ENCODE results near the gene GPR107. TPM values are rescaled to one million over a fixed set of nuclear protein-coding genes. Genes with fewer than 3 reads are reported as not detected.

The GPR107 gene
- total RNA-seq, 1 donor from 2014 or later = 20.4 TPM

DNA sequence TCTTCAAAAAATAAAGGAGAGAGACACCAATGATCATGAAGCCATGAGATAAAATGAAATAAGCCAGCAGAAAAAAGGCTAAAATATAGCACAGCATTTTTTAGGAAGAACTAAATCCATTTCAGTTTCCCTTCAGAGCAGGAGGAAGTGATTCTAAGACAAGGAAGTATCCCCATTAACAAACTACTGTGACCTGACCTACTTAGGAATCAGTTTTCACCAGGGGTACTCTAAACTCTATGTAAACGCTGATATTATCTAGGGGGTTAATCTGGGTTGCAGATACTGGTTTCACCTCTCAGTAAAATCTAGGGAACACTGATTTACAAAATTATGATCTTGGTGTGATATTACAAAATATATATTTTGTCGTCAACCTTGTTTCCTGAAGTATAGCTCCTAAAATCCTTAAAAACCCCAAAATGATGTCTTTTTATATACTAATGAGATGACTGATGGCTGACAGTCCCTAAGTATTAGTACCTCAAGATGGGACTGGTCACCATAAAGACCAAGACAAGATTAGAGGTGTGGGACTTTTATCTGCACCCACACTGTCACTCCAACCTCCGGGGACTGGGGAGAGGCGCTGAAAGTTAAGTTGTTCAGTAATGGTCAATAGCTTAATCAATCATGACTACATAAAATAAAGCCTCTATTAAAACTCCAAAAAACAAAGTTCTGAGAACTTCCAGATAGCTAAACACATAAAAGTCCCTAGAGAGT, 7.8 kb upstream of the GPR107 start:
- no peak for ATAC-seq (ENCODE audit: poor library complexity)
- DNase-seq = no peak
- intact Hi-C loops (cut with DNase I) = loop anchor here (10.0 kb wide), 1 partner anchor 81 kb away; no protein-coding TSS in a partner anchor

DNA sequence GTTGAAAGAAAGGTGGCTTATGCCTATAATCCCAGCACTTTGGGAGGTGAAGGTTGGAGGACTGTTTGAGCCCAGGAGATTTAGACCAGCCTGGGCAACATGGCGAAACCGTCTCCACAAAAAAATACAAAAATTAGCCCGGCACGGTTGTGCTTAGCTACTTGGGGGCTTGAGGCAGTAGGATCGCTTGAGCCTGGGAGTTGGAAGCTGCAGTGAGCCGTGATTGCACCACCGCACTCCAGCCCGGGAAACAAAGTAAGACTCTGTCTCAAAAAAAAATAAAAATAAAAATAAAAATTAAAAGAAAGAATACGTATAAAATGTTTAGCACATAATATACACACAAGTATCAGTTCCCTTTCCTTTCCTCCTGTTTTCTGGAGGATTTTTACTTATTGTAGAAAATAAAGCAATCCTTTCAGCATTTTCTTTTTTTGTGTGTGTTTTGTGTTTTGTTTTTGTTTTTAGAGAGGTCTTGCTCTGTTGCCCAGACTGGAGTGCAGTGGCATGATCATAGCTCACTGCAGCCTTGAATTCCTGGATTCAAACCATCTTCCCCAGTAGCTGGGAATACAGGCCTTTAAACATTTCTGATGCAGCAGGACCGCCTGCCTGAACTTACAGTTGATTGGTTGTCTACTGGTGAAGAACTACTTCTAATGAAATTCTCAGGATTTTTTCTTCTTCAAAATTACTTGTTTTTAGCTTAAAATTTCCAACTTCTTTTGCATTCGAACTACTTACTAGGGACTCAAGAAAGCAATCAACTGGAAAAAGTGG, 4.1 kb upstream of the GPR107 start:
- DNase-seq (no peak), ATAC-seq (ENCODE audit: poor library complexity) (no peak)
- intact Hi-C loops (cut with DNase I) = loop anchor here (10.0 kb wide), 2 partner anchors 85 to 925 kb away; no protein-coding TSS in a partner anchor

DNA sequence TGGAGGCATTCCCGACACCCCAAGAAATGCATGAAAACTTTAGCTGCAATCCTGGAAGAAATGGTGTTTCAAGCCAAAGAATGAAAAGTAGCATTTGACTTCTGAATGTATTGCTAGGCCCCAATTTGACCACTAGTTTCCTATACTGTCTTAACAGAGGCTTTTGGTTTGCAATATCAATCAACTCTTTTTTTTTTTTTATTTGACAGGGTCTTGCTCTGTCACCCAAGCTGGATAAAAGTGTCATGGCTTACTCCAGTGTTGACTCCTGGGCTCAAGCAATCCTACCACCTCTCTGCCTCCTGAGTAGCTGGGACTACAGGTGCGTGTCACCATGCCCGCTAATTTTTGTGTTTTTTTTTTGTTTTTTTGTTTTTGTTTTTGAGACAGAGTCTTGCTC, 3.2 kb upstream of the GPR107 start:
- ATAC-seq (ENCODE audit: poor library complexity) = no peak
- DNase-seq = no peak
- intact Hi-C loops (cut with DNase I) = loop anchor here (10.0 kb wide), 1 partner anchor 926 kb away; no protein-coding TSS in a partner anchor

DNA sequence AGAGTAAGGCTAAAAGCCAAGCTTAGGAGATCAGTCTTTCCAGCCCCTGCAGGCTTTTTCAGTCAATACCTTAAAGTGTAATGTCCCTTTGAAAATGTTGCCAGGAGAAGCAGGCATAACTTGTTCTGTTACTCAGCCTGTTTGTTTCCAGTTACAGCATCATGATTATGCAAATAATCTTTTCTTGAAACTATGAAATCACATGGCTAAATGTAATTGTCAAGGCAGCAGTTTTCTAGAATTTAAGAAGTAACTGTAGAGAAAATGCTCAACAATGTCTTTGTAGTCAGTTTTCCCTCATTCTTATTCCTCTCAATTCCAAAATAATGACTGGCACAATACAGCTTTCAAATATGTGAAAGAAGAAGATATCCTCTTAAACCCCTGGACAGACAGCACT, 1.9 kb upstream of the GPR107 start:
- ATAC-seq (ENCODE audit: poor library complexity) (no peak), DNase-seq (no peak)
- intact Hi-C loops (cut with DNase I) = loop anchor here (10.0 kb wide), 1 partner anchor 927 kb away; no protein-coding TSS in a partner anchor

DNA sequence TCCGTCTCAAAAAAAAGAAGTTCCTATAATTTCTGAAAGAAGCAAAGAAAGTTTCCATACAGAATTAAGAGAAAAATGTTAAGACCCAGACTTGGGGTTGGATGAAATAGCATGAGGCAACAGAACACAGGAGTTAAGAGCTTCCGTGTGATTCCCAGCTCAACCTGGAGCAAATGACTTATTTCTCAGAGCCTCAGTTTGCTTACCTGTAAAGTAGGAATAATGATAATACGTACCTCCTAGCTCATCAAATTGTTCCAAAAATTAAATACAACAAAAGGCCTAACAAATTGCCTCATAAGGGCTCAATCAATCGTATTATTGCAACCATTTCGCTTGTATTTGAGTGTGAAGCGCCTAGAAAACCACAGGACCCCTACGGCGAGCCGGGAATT, 600 bp upstream of the GPR107 start:
- intact Hi-C loops (cut with DNase I) = loop anchor here (10.0 kb wide), 1 partner anchor 928 kb away; no protein-coding TSS in a partner anchor
- DNase-seq (no peak), ATAC-seq (ENCODE audit: poor library complexity) (no peak)

DNA sequence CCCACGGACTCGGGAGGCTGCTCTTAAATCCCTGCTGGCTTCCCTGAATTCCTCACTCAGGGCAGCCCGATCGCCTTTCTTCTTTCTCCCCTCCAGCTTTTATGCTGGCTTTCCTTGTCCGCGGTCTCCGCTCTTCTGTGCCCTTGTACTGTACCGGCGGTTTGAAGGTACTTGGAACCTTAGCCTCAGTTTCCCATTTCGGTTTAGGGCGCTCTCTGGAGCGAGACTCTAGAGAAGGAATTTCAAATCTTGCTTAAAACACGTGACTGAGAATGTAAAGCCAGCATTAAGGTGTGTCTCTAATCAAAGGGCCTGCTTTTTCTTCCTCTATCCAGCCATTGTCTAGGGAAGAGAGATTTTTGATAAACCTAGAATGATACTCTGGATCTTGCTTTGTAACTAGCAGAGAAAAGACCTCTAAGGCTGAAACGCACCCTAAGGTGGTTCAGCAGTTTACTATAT, 650 bp downstream of the GPR107 start:
- DNase-seq (no peak), ATAC-seq (ENCODE audit: poor library complexity) (peak; percentile 16)
- intact Hi-C loops (cut with DNase I) = loop anchor here (10.0 kb wide), 1 partner anchor 930 kb away; no protein-coding TSS in a partner anchor

DNA sequence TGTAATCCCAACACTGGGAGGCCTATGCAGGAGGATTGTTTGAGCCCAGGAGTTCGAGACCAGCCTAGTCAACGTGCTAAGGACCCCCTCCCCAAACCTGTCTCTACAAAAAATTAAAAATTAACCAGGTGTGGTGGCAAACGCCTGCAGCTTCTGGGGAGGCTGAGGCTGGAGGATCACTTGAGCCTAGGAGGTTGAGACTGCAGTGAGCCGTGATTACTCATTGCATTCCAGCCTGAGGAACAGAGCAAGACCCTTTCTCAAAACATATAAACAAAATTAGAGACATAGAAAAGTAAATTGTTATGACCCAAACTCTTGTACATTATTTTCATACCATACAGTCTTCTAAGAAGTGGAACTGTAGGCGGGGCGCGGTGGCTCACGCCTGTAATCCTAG, 1.1 kb downstream of the GPR107 start:
- DNase-seq = no peak
- no peak for ATAC-seq (ENCODE audit: poor library complexity)
- intact Hi-C loops (cut with DNase I) = loop anchor here (10.0 kb wide), 1 partner anchor 930 kb away; no protein-coding TSS in a partner anchor

DNA sequence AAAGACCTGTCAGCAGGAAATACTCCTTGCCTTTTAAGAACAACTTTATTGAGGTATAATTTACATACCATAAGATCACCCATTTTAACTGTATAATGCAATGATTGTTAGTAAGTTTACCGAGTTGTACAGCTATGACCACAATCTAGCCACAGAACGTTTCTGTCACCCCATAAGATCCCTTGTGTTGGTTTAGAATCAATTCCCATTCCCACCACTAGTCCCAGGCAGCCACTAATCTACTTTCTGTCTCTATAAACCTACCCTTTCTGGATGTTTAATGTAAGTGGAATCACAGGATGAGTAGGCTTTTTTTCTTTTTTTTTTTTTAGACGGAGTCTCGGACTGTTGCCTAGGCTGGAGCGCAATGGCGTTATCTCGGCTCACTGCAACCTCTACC, 4.4 kb downstream of the GPR107 start:
- intact Hi-C loops (cut with DNase I) = loop anchor here (10.0 kb wide), 1 partner anchor 933 kb away; no protein-coding TSS in a partner anchor

DNA sequence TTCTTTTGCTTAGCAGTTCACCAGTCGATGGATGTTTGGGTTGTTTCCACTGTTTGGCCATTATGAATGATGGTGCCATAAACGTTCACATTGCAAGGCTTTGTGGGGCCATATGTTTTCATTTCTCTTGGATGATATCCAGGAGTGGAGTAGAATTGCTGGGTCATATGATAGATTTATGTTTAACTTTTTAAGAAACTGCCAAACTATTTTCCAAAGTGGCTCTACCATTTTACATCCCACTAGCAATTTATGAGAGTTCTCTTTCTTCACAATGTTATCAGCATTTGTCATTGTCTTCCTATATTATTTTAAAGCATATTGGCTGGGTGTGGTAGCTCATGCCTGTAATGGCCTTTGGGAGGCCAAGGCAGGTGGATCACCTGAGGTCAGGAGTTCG, 5.2 kb downstream of the GPR107 start:
- ATAC-seq (ENCODE audit: poor library complexity) (no peak), DNase-seq (no peak)
- intact Hi-C loops (cut with DNase I) = loop anchor here (10.0 kb wide), 1 partner anchor 934 kb away; no protein-coding TSS in a partner anchor

More for the DNA sequence above, 4.4 kb downstream of the GPR107 start:
- no peak for ATAC-seq (ENCODE audit: poor library complexity)
- DNase-seq = no peak

DNA sequence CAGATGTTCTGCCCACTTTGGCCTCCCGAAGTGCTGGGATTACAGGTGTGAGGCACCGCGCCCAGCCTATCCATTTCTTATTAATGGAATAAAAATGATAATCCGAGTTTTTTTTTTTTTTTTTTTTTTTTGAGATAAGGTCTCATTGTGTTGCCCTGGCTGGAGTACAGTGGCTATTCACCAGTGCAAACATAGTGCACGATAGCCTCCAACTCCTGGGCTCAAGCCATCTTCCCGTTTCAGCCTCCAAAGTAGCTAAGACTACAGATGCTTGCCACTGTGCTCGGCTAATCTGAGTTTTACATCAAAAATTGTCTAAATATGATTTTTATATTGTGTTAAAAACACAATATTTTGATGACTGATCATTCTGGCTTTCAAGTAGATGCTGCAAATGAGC, 6.6 kb downstream of the GPR107 start:
- no peak for ATAC-seq (ENCODE audit: poor library complexity)
- intact Hi-C loops (cut with DNase I) = no loop called here

DNA sequence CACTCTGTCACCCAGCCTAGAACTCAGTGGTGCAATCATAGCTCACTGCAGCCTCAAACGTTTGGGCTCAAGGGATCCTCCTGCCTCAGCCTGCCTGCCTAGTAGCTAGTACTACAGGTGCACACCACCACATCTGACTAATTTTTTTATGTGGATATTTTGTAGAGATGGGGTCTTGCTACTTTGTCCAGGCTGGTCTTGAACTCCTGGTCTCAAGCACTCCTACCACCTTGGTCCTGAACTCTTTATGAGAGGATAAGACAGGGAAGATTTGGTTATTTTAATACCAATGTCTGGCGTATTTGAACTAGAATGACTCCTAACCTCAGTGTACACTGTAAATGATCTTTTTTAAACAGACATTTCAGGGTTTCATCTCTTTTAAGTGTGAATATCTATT, 9.0 kb downstream of the GPR107 start:
- intact Hi-C loops (cut with DNase I) = no loop called here
- ATAC-seq (ENCODE audit: poor library complexity) (no peak), DNase-seq (no peak)

More for the DNA sequence above, 6.6 kb downstream of the GPR107 start:
- no peak for DNase-seq

DNA sequence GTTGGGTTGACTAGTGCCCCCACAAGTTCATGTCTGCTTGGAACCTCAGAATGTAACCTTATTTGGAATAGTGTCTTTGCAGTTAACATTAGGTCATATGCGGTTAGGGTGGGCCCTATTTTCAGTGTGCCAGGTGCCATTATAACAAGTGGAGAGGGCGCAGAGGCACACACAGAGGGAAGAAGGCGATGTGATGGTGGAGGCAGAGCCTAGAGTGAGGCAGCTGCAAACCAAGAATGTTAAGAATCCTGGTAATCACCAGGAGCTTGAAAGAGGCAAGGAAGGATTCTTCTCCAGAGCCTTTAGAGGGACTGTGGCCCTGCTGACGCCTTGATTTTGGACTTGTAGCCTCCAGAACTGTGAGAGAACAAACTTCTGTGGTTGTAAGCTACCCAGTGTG, 10.9 kb downstream of the GPR107 start:
- no peak for ATAC-seq (ENCODE audit: poor library complexity)
- intact Hi-C loops (cut with DNase I) = no loop called here
- no peak for DNase-seq

DNA sequence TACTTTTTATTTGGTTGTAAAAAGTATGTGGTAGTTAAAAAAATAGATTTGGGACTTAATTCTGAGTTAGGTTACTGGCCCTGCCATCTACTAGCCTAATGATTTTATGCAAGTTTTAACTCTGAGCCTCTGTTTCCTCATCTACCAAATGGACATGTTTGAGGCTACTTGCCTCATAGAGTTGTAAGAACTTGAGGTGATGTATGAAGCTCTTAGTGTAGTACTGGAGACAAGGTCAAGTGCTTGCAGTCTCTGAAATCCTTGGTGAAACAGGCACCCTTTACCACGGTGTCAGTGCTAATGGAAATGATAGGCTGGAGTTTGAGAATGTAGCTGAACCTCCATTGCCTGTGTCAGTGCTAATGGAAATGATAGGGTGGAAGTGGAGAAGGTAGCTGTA, 15.3 kb downstream of the GPR107 start:
- intact Hi-C loops (cut with DNase I) = no loop called here
- DNase-seq (no peak), ATAC-seq (ENCODE audit: poor library complexity) (no peak)

DNA sequence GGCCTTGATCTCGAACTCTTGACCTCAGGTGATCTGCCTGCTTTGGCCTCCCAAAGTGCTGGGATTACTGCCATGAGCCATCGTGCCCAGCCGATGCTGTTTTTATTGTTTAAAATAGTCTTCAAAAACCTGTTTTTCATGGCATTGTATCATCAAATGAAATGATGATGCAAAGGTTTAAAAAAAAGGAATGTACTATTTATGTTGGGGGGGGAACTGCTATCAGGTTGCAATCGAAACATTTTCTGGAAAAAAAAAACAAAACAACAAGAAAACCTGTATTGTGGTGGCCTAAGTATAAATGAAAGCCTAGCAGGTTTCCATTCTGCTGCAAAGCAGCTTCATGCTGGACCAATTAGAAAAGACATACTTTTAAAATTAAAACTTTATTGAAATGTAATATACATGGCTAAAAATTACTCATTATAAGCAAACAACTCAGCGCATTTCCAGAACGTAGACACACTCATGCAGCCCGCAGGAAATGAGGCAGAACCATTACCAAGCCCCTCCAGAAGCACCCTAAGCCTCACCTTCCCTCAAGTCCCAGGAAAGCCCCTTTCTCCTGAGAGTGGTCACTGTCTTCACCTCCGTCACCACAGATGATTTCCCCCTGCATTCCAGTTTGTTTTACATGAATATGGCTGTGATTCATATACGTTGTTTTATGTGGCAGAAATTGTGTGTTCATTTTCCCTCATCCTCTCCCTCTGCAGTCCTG, 19.0 kb downstream of the GPR107 start:
- intact Hi-C loops (cut with DNase I) = no loop called here
- ATAC-seq (ENCODE audit: poor library complexity) (no peak), DNase-seq (no peak)

DNA sequence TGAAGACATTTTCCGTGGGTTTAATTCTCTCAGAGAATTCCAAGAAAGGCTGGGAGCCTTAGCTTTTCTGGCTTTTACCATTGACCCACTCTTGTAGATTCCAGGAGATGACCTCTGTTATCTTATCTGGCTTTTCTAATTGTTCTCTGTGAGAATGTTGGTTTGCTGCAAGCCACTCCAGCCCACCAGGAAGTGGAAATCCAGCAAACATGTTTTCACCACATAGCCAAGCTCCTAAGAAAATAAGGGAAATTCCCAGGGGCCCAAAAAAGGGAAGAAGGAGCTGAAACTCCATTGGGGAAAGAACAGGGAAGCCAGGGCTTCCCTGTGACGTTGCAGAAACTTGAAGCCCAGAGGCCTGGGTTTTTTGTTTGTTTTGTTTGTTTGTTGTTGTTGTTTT, 19.7 kb downstream of the GPR107 start:
- ATAC-seq (ENCODE audit: poor library complexity) (peak; percentile 26), DNase-seq (no peak)
- intact Hi-C loops (cut with DNase I) = no loop called here

DNA sequence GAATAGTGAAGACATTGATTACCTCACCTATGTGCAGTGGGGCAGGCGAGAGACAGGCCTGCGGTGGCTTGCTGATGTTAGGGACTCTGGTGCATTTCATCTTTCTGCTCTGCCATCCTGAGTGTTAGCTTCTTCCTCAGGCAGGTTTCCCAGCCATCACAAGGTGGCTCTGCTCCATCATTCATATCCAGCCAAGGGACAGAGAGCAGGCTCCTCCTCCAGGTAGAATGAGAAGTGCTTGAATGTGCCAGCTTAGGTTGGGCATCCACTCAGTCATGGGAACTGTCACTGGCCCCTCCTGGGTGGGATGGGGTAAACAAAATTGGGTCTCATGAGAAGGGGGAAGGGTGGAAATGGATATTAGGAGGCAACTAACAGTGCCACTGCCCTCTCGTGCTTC, 24.8 kb downstream of the GPR107 start:
- intact Hi-C loops (cut with DNase I) = no loop called here
- ATAC-seq (ENCODE audit: poor library complexity) = no peak
- no peak for DNase-seq

DNA sequence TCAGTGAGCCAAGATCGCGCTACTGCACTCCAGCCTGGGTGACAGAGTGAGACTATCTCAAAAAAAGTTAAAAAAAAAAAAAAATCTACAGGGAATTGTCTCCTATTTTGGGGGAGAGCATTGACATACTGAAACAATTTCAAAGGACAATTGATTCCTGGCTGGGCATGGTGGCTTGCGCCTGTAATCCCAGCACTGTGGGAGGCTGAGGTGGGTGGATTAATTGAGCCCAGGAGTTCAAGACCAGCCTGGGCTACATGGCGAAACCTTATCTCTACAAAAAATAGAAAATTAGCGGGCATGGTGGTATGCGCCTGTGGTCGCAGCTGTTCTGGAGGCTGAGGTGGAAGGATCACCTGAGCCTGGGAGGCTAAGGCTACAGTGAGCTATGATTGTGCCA, 30.6 kb downstream of the GPR107 start:
- ATAC-seq (ENCODE audit: poor library complexity) (no peak), DNase-seq (no peak)
- intact Hi-C loops (cut with DNase I) = no loop called here

DNA sequence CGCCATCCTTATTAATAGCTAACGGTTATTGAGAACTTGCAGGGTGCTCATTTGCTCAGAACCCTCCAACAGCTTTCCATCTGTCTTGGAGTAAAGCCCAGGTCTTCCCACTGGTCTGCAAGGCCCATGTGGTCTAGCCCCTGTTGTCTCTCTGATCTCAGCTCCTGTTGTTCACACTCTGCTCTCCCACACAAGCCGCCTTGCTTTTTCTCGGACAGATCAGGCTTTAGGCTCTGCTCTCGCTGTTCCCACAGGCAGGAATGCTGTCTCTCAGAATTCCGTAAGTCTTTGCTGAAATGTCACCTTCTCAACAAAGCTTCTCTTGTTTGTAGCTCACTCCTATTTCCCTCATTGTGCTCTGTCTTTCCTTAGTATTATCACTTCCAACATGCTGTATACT, 34.3 kb downstream of the GPR107 start:
- intact Hi-C loops (cut with DNase I) = no loop called here
- ATAC-seq (ENCODE audit: poor library complexity) = no peak
- DNase-seq = no peak

DNA sequence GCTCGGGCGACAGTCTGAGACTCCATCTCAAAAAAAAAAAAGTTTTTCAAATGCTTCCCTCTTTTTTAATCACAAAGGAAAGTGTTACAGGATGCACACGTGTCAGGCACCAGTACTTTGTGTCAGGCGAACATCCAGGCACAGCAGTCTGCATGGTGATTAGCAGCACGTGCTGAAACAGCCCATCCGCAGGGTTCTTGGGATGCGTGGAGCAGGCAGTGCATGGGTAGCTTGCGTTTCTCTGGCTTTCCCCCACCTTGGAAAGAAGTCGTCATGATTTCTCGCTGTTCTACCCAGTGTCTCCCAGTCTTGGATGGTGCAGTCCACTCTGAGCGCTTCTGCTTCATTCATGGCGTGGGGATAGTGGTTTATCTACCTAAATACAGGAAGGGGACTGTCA, 35.4 kb downstream of the GPR107 start:
- intact Hi-C loops (cut with DNase I) = no loop called here
- DNase-seq (no peak), ATAC-seq (ENCODE audit: poor library complexity) (no peak)

Measured in Right ventricle myocardium superior (tissue), 1 donor.